ENCODE measurements around the gene SCLT1.

The SCLT1 gene

GRCh38 chr4:128913228-128913627 lies 180.1 kb downstream of the SCLT1 start:
- no peak overlapping the region for H3K4me2 ChIP-seq (ENCODE audit: low read depth, low read length)
- no peak overlapping the region for H3K27ac ChIP-seq (ENCODE audit: low read length)
- no peaks in the 10 kb centered on the region for H3K79me2 ChIP-seq (ENCODE audit: low read length)
- no peak overlapping the region for H3K4me3 ChIP-seq (ENCODE audit: low read length)
- no peak for TF ChIP-seq EZH2 (optimal IDR thresholded peaks at IDR 0.05; ENCODE audit: low read depth, low read length)
- TF ChIP-seq CTCF (IDR thresholded peaks at IDR 0.05; ENCODE audit: low read length) = no peak
- TF ChIP-seq EZH2phosphoT487 (IDR thresholded peaks at IDR 0.05; ENCODE audit: low read length) = no peak
- no peaks in the 10 kb centered on the region for H3K4me1 ChIP-seq (ENCODE audit: low read length)
- DNase-seq = no peak
- no peaks in the 10 kb centered on the region for H3K9me3 ChIP-seq (replicated peaks; ENCODE audit: insufficient read depth, low read length)
- no peaks in the 10 kb centered on the region for H3K27me3 ChIP-seq (replicated peaks; ENCODE audit: insufficient read depth, low read length)
- H2AFZ ChIP-seq (ENCODE audit: low read length) = no peak overlapping the region
- H3K9ac ChIP-seq (ENCODE audit: low read length) = no peak overlapping the region
- H4K20me1 ChIP-seq (ENCODE audit: insufficient read depth, low read length) = no peaks in the 10 kb centered on the region
- H3K9me2 ChIP-seq (replicated peaks; ENCODE audit: insufficient read depth, low read length) = no peaks in the 10 kb centered on the region
- no peaks in the 10 kb centered on the region for H3K36me3 ChIP-seq (replicated peaks; ENCODE audit: insufficient read depth, low read length)
- H3F3A ChIP-seq (ENCODE audit: insufficient read depth, low read length) = no peaks in the 10 kb centered on the region

GRCh38 chr4:128908735-128909134 lies 184.6 kb downstream of the SCLT1 start:
- H2AFZ ChIP-seq (ENCODE audit: low read length) = no peak overlapping the region
- no peaks in the 10 kb centered on the region for H3F3A ChIP-seq (ENCODE audit: insufficient read depth, low read length)
- no peaks in the 10 kb centered on the region for H3K79me2 ChIP-seq (ENCODE audit: low read length)
- no peak overlapping the region for H3K4me2 ChIP-seq (ENCODE audit: low read depth, low read length)
- no peak for TF ChIP-seq EZH2 (optimal IDR thresholded peaks at IDR 0.05; ENCODE audit: low read depth, low read length)
- no peak for TF ChIP-seq EZH2phosphoT487 (IDR thresholded peaks at IDR 0.05; ENCODE audit: low read length)
- TF ChIP-seq CTCF (IDR thresholded peaks at IDR 0.05; ENCODE audit: low read length) = no peak
- H3K9me2 ChIP-seq (replicated peaks; ENCODE audit: insufficient read depth, low read length) = no peaks in the 10 kb centered on the region
- no peak overlapping the region for H3K9ac ChIP-seq (ENCODE audit: low read length)
- no peaks in the 10 kb centered on the region for H3K4me1 ChIP-seq (ENCODE audit: low read length)
- H4K20me1 ChIP-seq (ENCODE audit: insufficient read depth, low read length) = no peaks in the 10 kb centered on the region
- H3K4me3 ChIP-seq (ENCODE audit: low read length) = no peak overlapping the region
- H3K9me3 ChIP-seq (replicated peaks; ENCODE audit: insufficient read depth, low read length) = no peaks in the 10 kb centered on the region
- no peak for DNase-seq
- H3K36me3 ChIP-seq (replicated peaks; ENCODE audit: insufficient read depth, low read length) = no peaks in the 10 kb centered on the region
- H3K27ac ChIP-seq (ENCODE audit: low read length) = no peak overlapping the region
- H3K27me3 ChIP-seq (replicated peaks; ENCODE audit: insufficient read depth, low read length) = no peaks in the 10 kb centered on the region

- H3K9me2 ChIP-seq (replicated peaks; ENCODE audit: insufficient read depth, low read length) = no peaks in the 10 kb centered on the region
- H2AFZ ChIP-seq (ENCODE audit: low read length) = no peak overlapping the region
- H3F3A ChIP-seq (ENCODE audit: insufficient read depth, low read length) = no peaks in the 10 kb centered on the region
- no peaks in the 10 kb centered on the region for H3K79me2 ChIP-seq (ENCODE audit: low read length)
- no peak for DNase-seq
- no peak overlapping the region for H3K4me3 ChIP-seq (ENCODE audit: low read length)
- H3K9ac ChIP-seq (ENCODE audit: low read length) = no peak overlapping the region
- H3K36me3 ChIP-seq (replicated peaks; ENCODE audit: insufficient read depth, low read length) = no peaks in the 10 kb centered on the region
- H3K4me2 ChIP-seq (ENCODE audit: low read depth, low read length) = no peak overlapping the region
- no peaks in the 10 kb centered on the region for H3K27me3 ChIP-seq (replicated peaks; ENCODE audit: insufficient read depth, low read length)
- no peaks in the 10 kb centered on the region for H4K20me1 ChIP-seq (ENCODE audit: insufficient read depth, low read length)
- no peak for TF ChIP-seq EZH2 (optimal IDR thresholded peaks at IDR 0.05; ENCODE audit: low read depth, low read length)
- TF ChIP-seq CTCF (IDR thresholded peaks at IDR 0.05; ENCODE audit: low read length) = no peak
- no peak for TF ChIP-seq EZH2phosphoT487 (IDR thresholded peaks at IDR 0.05; ENCODE audit: low read length)
- no peaks in the 10 kb centered on the region for H3K4me1 ChIP-seq (ENCODE audit: low read length)
- H3K9me3 ChIP-seq (replicated peaks; ENCODE audit: insufficient read depth, low read length) = no peaks in the 10 kb centered on the region
- H3K27ac ChIP-seq (ENCODE audit: low read length) = no peak overlapping the region
Observed at GRCh38 chr4:128907981-128908380, 185.4 kb downstream of the SCLT1 start.
